ENCODE measurements around the gene RXRA. TPM values are rescaled to one million over a fixed set of nuclear protein-coding genes. Genes with fewer than 3 reads are reported as not detected.
A peak's percentile ranks its signal among the peaks of the same experiment; 100 is the strongest.

Gene RXRA
- total and polyA plus RNA-seq, 7 experiments from 2014 or later: 0.31 to 59.5 (median 8.4) TPM

DNA sequence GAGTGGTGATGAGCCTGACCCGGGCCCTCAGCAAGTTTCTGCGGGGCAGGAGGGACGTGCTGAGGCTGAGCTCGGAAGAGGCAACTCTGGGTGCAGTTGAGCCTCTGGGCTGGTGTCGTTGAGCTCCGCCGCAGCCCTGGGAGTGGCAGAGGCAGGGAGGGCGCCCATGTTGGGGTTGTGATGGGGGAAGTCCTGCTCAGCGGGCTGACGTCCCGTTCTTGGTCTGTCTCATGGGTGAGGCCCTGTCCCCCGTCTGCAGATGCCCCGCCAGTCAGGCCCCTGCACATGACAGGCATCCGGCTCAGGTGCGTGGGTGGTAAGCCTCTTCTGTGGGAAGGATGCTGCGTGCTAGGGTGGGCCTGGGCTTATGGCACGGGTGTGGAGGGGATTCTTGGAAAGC is 64.3 kb downstream of the RXRA start:
- H3K4me1 ChIP-seq (ENCODE audit: control insufficient read depth in 2 of 2, insufficient read depth in 2 of 2, low read length in 2 of 2): peaks cover 40 to 41% of the 10 kb centered on the region in 2 donors
- H3K4me3 Mint-ChIP-seq: peak overlapping the region; percentile 16 to 80 (median 70)
- peaks cover 0 to 5% (median 0%) of the 10 kb centered on the region in 5 donors for H3K36me3 Mint-ChIP-seq
- no peaks in the 10 kb centered on the region for H3K36me3 ChIP-seq (ENCODE audit: control insufficient read depth in 2 of 3, insufficient read depth in 3 of 3, low read length in 3 of 3)
- H3K27me3 Mint-ChIP-seq: peaks cover 0 to 9% (median 0%) of the 10 kb centered on the region in 5 donors
- peaks cover 28 to 54% (median 38%) of the 10 kb centered on the region in 7 donors for H3K4me1 Mint-ChIP-seq
- DNase-seq (peak; percentile 39 to 76 (median 60)), ATAC-seq (peak; percentile 74)
- H3K9me3 Mint-ChIP-seq: peaks cover 0 to 8% (median 0%) of the 10 kb centered on the region in 11 donors
- peak overlapping the region; percentile 68 to 96 (median 92) for H3K27ac Mint-ChIP-seq
- intact Hi-C loops (cut with micrococcal nuclease): loop anchor here (2.0 to 5.0 kb wide), 4 partner anchors 16 to 226 kb away; partner anchors contain the start of genes RNU6ATAC (in 1 of the 2) and RXRA (in 1 of the 2)
- no peaks in the 10 kb centered on the region for H3K9me3 ChIP-seq (ENCODE audit: control insufficient read depth in 2 of 3, low read length in 3 of 3)
- peak overlapping the region; percentile 79 for H3K27ac ChIP-seq (ENCODE audit: low read depth, low read length)
- no peaks in the 10 kb centered on the region for H3K27me3 ChIP-seq (ENCODE audit: control insufficient read depth in 2 of 2, insufficient read depth in 2 of 2, low read length in 2 of 2)
- ChIA-PET CTCF (interaction anchor here (0.6 to 1.5 kb wide), 4 partner anchors 26 to 66 kb away, joined by 3 to 8 read pairs (median 4); no protein-coding TSS in a partner anchor), POLR2A (interaction anchor here (0.9 to 2.1 kb wide), 2 partner anchors 63 to 226 kb away, joined by 3 to 7 read pairs; partner anchors contain the start of gene RNU6ATAC)
- peak overlapping the region; percentile 40 for H3K4me3 ChIP-seq (ENCODE audit: low read length)

GRCh38 chr9:134390947-134391318 is 64.7 kb downstream of the RXRA start:
- Histone ChIP-seq H3K36me3 (ENCODE audit: control insufficient read depth in 2 of 3, insufficient read depth in 3 of 3, low read length in 3 of 3) (no peaks in the 10 kb centered on the region), H3K4me1 (ENCODE audit: control insufficient read depth in 2 of 2, insufficient read depth in 2 of 2, low read length in 2 of 2) (peaks cover 44 to 45% of the 10 kb centered on the region in 2 donors), H3K9me3 (ENCODE audit: control insufficient read depth in 2 of 3, low read length in 3 of 3) (no peaks in the 10 kb centered on the region), H3K27ac (ENCODE audit: low read depth, low read length) (peak overlapping the region; percentile 79), H3K4me3 (ENCODE audit: low read length) (peak overlapping the region; percentile 40), H3K27me3 (ENCODE audit: control insufficient read depth in 2 of 2, insufficient read depth in 2 of 2, low read length in 2 of 2) (no peaks in the 10 kb centered on the region)
- ChIA-PET POLR2A (interaction anchor here (0.7 to 2.1 kb wide), 4 partner anchors 16 to 226 kb away, joined by 3 to 7 read pairs (median 4); partner anchors contain the start of gene RNU6ATAC), CTCF (interaction anchor here (1.3 to 1.5 kb wide), 2 partner anchors 26 to 51 kb away, joined by 3 to 5 read pairs; no protein-coding TSS in a partner anchor)
- intact Hi-C loops (cut with micrococcal nuclease): loop anchor here (2.0 to 5.0 kb wide), 4 partner anchors 16 to 226 kb away; partner anchors contain the start of genes RNU6ATAC (in 1 of the 2) and RXRA (in 1 of the 2)
- Mint-ChIP-seq H3K4me1 (peaks cover 28 to 56% (median 41%) of the 10 kb centered on the region in 7 donors), H3K36me3 (peaks cover 0 to 5% (median 0%) of the 10 kb centered on the region in 5 donors), H3K27ac (peak overlapping the region; percentile 73 to 96 (median 92)), H3K9me3 (peaks cover 0 to 8% (median 0%) of the 10 kb centered on the region in 11 donors), H3K4me3 (peak overlapping the region; percentile 61 to 80 (median 74)), H3K27me3 (peaks cover 0 to 9% (median 0%) of the 10 kb centered on the region in 5 donors)
- DNase-seq (no peak), ATAC-seq (no peak)

GRCh38 chr9:134391319-134392231 is 65.3 kb downstream of the RXRA start:
- ChIA-PET CTCF (interaction anchor here (1.3 to 1.5 kb wide), 2 partner anchors 27 to 51 kb away, joined by 3 to 5 read pairs; no protein-coding TSS in a partner anchor), POLR2A (interaction anchor here (0.7 to 2.1 kb wide), 6 partner anchors 12 to 227 kb away, joined by 3 to 7 read pairs (median 4); partner anchors contain the start of gene RNU6ATAC)
- H3K27ac ChIP-seq (ENCODE audit: low read depth, low read length): peak overlapping the region; percentile 79
- ATAC-seq (peak; percentile 72), DNase-seq (peak in 8 of 9 donors; percentile 43 to 85 (median 48))
- no peaks in the 10 kb centered on the region for H3K9me3 ChIP-seq (ENCODE audit: control insufficient read depth in 2 of 3, low read length in 3 of 3)
- Mint-ChIP-seq H3K27ac (peak overlapping the region; percentile 75 to 96 (median 92)), H3K4me3 (peak overlapping the region; percentile 61 to 80 (median 74)), H3K9me3 (peaks cover 0 to 8% (median 0%) of the 10 kb centered on the region in 11 donors), H3K4me1 (peaks cover 31 to 62% (median 48%) of the 10 kb centered on the region in 7 donors), H3K27me3 (peaks cover 0 to 9% (median 0%) of the 10 kb centered on the region in 5 donors), H3K36me3 (peaks cover 0 to 5% (median 0%) of the 10 kb centered on the region in 5 donors)
- peak overlapping the region; percentile 40 for H3K4me3 ChIP-seq (ENCODE audit: low read length)
- no peaks in the 10 kb centered on the region for H3K27me3 ChIP-seq (ENCODE audit: control insufficient read depth in 2 of 2, insufficient read depth in 2 of 2, low read length in 2 of 2)
- H3K4me1 ChIP-seq (ENCODE audit: control insufficient read depth in 2 of 2, insufficient read depth in 2 of 2, low read length in 2 of 2): peaks cover 50 to 51% of the 10 kb centered on the region in 2 donors
- intact Hi-C loops (cut with micrococcal nuclease): loop anchor here (2.0 to 5.0 kb wide), 4 partner anchors 15 to 227 kb away; partner anchors contain the start of genes RNU6ATAC (in 1 of the 2) and RXRA (in 1 of the 2)
- no peaks in the 10 kb centered on the region for H3K36me3 ChIP-seq (ENCODE audit: control insufficient read depth in 2 of 3, insufficient read depth in 3 of 3, low read length in 3 of 3)

DNA sequence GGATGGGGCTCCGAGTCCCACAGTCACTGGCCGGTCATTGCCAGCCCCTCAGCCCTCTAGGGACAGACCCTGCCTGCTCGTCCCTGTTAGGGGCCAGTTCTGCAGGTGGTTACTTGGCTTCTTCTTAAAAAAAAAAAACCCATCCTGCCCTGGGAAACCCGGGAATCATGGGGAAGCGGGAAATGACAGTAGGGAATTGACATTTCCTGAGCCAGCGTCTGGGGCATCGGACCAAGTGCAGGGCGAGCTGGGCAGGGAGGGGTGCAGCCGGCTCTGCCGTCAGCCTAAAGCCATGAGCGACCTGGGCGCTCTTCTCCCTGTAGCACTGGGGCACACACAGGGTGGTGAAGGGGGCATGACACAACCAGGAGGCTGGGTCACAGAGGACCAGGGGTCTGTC is 66.6 kb downstream of the RXRA start:
- peak overlapping the region in 3 of 10 donors; percentile 9 to 18 (median 10) for H3K4me3 Mint-ChIP-seq
- DNase-seq (no peak), ATAC-seq (no peak)
- intact Hi-C loops (cut with micrococcal nuclease): loop anchor here (5.0 kb wide), 2 partner anchors 49 to 66 kb away; partner anchors contain the start of gene RXRA (in 1 of the 2)
- peaks cover 0 to 5% (median 0%) of the 10 kb centered on the region in 5 donors for H3K36me3 Mint-ChIP-seq
- peaks cover 40 to 74% (median 60%) of the 10 kb centered on the region in 7 donors for H3K4me1 Mint-ChIP-seq
- H3K4me3 ChIP-seq (ENCODE audit: low read length): no peak overlapping the region
- no peaks in the 10 kb centered on the region for H3K9me3 ChIP-seq (ENCODE audit: control insufficient read depth in 2 of 3, low read length in 3 of 3)
- peak overlapping the region; percentile 79 for H3K27ac ChIP-seq (ENCODE audit: low read depth, low read length)
- H3K4me1 ChIP-seq (ENCODE audit: control insufficient read depth in 2 of 2, insufficient read depth in 2 of 2, low read length in 2 of 2): peaks cover 62 to 63% of the 10 kb centered on the region in 2 donors
- peak overlapping the region in 6 of 9 donors; percentile 14 to 92 (median 74) for H3K27ac Mint-ChIP-seq
- no peaks in the 10 kb centered on the region for H3K36me3 ChIP-seq (ENCODE audit: control insufficient read depth in 2 of 3, insufficient read depth in 3 of 3, low read length in 3 of 3)
- POLR2A ChIA-PET: interaction anchor here (1.5 to 2.1 kb wide), 2 partner anchors 14 to 228 kb away, joined by 4 to 7 read pairs; partner anchors contain the start of gene RNU6ATAC
- peaks cover 0 to 8% (median 0%) of the 10 kb centered on the region in 11 donors for H3K9me3 Mint-ChIP-seq
- CTCF ChIA-PET: no interaction called here
- H3K27me3 Mint-ChIP-seq: peaks cover 0 to 9% (median 0%) of the 10 kb centered on the region in 5 donors
- no peaks in the 10 kb centered on the region for H3K27me3 ChIP-seq (ENCODE audit: control insufficient read depth in 2 of 2, insufficient read depth in 2 of 2, low read length in 2 of 2)

DNA sequence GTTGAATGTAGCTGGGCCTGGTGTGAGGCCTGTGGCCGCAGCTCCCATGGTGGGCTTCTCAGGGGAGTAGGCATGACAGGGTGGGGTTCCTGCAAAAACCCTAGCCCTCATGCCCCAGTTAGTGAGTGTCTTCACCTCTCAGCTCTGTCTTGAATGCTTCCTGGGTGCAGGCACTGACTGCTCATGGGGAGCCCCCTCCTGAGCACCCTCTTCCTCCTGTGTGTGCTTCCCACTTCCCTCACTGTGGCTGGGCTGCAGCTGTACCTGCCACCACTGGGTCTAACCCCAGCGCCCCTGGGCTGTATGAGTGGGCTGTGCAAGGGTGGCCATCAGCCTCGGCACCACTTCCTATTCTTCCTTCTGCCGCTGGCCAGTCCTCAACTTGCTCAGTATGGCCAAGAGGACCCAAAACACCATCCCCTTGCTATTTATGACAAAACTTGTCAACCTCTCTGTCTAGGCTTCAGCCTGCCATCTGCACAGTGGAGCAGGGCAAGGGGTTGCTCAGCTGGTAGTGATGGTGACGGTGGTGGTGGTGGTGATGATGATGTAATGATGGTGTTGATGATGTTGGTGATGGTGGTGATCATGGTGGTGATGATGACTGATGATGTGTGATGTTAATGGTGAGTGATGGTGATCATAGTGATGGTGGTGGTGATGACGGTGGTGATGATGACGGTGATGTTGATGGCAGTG is 67.5 kb downstream of the RXRA start:
- peaks cover 0 to 5% (median 0%) of the 10 kb centered on the region in 5 donors for H3K36me3 Mint-ChIP-seq
- Histone ChIP-seq H3K36me3 (ENCODE audit: control insufficient read depth in 2 of 3, insufficient read depth in 3 of 3, low read length in 3 of 3) (no peaks in the 10 kb centered on the region), H3K27ac (ENCODE audit: low read depth, low read length) (peak overlapping the region; percentile 79), H3K27me3 (ENCODE audit: control insufficient read depth in 2 of 2, insufficient read depth in 2 of 2, low read length in 2 of 2) (no peaks in the 10 kb centered on the region), H3K4me3 (ENCODE audit: low read length) (no peak overlapping the region), H3K9me3 (ENCODE audit: control insufficient read depth in 2 of 3, low read length in 3 of 3) (no peaks in the 10 kb centered on the region), H3K4me1 (ENCODE audit: control insufficient read depth in 2 of 2, insufficient read depth in 2 of 2, low read length in 2 of 2) (peaks cover 62 to 63% of the 10 kb centered on the region in 2 donors)
- peaks cover 40 to 75% (median 57%) of the 10 kb centered on the region in 7 donors for H3K4me1 Mint-ChIP-seq
- no peak for DNase-seq
- no peak for ATAC-seq
- ChIA-PET POLR2A (interaction anchor here (1.5 kb wide), 1 partner anchor 13 kb away, joined by 4 read pairs; no protein-coding TSS in a partner anchor), CTCF (no interaction called here)
- H3K4me3 Mint-ChIP-seq: peak overlapping the region in 8 of 10 donors; percentile 0 to 42 (median 16)
- peaks cover 0 to 8% (median 0%) of the 10 kb centered on the region in 11 donors for H3K9me3 Mint-ChIP-seq
- H3K27ac Mint-ChIP-seq: peak overlapping the region in 8 of 9 donors; percentile 14 to 96 (median 85)
- intact Hi-C loops (cut with micrococcal nuclease): loop anchor here (5.0 kb wide), 2 partner anchors 49 to 66 kb away; partner anchors contain the start of gene RXRA (in 1 of the 2)
- peaks cover 0 to 3% (median 0%) of the 10 kb centered on the region in 5 donors for H3K27me3 Mint-ChIP-seq
